SK-N-SH (cell line): ENCODE measurements around the gene SLC25A4.

Experiments
- CTCF ChIP-seq: fragments of 200-600 bp; sonication (generic); IDR thresholded peaks from 2 replicates; pipeline ENCODE4 v1.6.1; 2017; ENCODE audit warnings: antibody characterized with exemption, mild to moderate bottlenecking, moderate library complexity
- EP300 ChIP-seq, 2 experiments: IDR thresholded peaks; 2 replicates each; pipeline versions ENCODE4 v1.4.0 to v1.6.1; 2012; ENCODE audit warnings: borderline replicate concordance in 1 of 2, low read depth in 1 of 2, low read length in 1 of 2
- EZH2phosphoT487 ChIP-seq: fragments of 200-600 bp; sonication (generic); IDR thresholded peaks from 2 replicates; pipeline ENCODE4 v1.6.1; 2017; ENCODE audit warnings: low read depth, mixed run types, mild to moderate bottlenecking, antibody characterized with exemption, moderate library complexity, borderline replicate concordance
- FOSL2 ChIP-seq: IDR thresholded peaks from 2 replicates; pipeline ENCODE4 v1.4.0; 2012; ENCODE audit warnings: low read depth, mild to moderate bottlenecking, moderate library complexity, borderline replicate concordance
- GABPA ChIP-seq: IDR thresholded peaks from 2 replicates; pipeline ENCODE4 v1.4.0; 2012; ENCODE audit warnings: low read depth, mild to moderate bottlenecking
- POLR2AphosphoS5 ChIP-seq: IDR thresholded peaks from 2 replicates; pipeline ENCODE4 v1.6.1; 2012; ENCODE audit warnings: low read depth, low read length
- RAD21 ChIP-seq: IDR thresholded peaks from 2 replicates; pipeline ENCODE4 v1.6.1; 2012; ENCODE audit warnings: mild to moderate bottlenecking, low read length
- RXRA ChIP-seq: IDR thresholded peaks from 2 replicates; pipeline ENCODE4 v1.4.0; 2012; ENCODE audit warnings: low read depth, mild to moderate bottlenecking, borderline replicate concordance
- SMC3 ChIP-seq: IDR thresholded peaks from 2 replicates; pipeline ENCODE4 v1.6.1; 2012; ENCODE audit warnings: low read depth, low read length, improper control_type of control experiment
- TAF1 ChIP-seq: IDR thresholded peaks from 2 replicates; pipeline ENCODE4 v1.6.1; 2012; ENCODE audit warnings: low read depth, mild to moderate bottlenecking, low read length, moderate library complexity, borderline replicate concordance
- TEAD4 ChIP-seq: IDR thresholded peaks from 2 replicates; pipeline ENCODE4 v1.4.0; 2012; ENCODE audit warnings: mild to moderate bottlenecking, borderline replicate concordance; ENCODE audit not compliant: insufficient read depth
- USF1 ChIP-seq: IDR thresholded peaks from 2 replicates; pipeline ENCODE4 v1.4.0; 2012; ENCODE audit warnings: low read depth, borderline replicate concordance
- YY1 ChIP-seq: IDR thresholded peaks from 2 replicates; pipeline ENCODE4 v1.4.0; 2012; ENCODE audit warnings: low read depth, mild to moderate bottlenecking
- ZBTB33 ChIP-seq: IDR thresholded peaks from 2 replicates; pipeline ENCODE4 v1.4.0; 2012; ENCODE audit warnings: low read depth, borderline replicate concordance

DNA sequence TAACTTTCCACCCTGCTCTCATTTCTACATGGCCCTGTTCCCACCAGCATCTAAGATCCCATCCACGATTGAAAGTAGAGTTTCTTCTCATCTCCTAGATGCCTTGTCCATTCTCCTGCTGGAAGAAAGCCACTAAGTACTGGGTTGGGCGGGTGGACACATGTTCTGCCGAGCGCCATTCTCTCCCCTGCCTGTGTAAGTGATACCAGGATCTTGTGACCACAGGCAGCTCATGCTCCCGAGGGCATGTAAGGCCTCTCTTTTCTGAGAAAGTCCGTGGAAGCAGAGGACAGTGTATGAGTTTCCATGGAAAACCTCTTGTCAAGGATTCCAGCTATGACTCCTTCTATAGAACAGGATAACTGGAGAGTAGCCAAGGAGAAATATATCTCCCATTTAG is 3.3 kb upstream of the SLC25A4 start:
- TF ChIP-seq EP300 (IDR thresholded peaks at IDR 0.05; ENCODE audit: borderline replicate concordance in 1 of 2, low read depth in 1 of 2, low read length in 1 of 2), result no peak
- no peak for TF ChIP-seq RAD21
- TF ChIP-seq CTCF, result no peak
- no peak for TF ChIP-seq EZH2phosphoT487
- no peak for TF ChIP-seq ZBTB33
- no peak for TF ChIP-seq TAF1
- TF ChIP-seq TEAD4, result no peak
- TF ChIP-seq FOSL2, result no peak
- no peak for TF ChIP-seq USF1
- no peak for TF ChIP-seq GABPA
- no peak for TF ChIP-seq YY1
- TF ChIP-seq SMC3, result no peak
- no peak for TF ChIP-seq RXRA
- TF ChIP-seq POLR2AphosphoS5, result no peak
